GM13976 (cell line): ENCODE measurements around the gene TMPRSS11E.
"Not testable (repeated sequence)": the region's sequence is repeated elsewhere in the genome, so short reads cannot be mapped to it uniquely, and the experiment has no call there.

Experiments used
- DNase-seq: peaks from one replicate; pipeline ENCODE4 v3.0.0; 2012; ENCODE audit warnings: low spot score
- CTCF ChIP-seq: IDR thresholded peaks from 2 replicates; pipeline ENCODE4 v1.5.1; 2012; ENCODE audit warnings: borderline replicate concordance, mild to moderate bottlenecking; ENCODE audit not compliant: insufficient read depth; ENCODE audit errors: extremely low read depth, missing control alignments, control extremely low read depth
- in situ Hi-C: fragments of 300-500 bp; cut with MboI; formaldehyde crosslinking; loops from one replicate; pipeline ENCODE4 v1.12.0; 2022; ENCODE audit warnings: low sequenced_read_pairs, mixed read lengths, inconsistent platforms; ENCODE audit not compliant: unreplicated experiment

The TMPRSS11E gene, protein sequence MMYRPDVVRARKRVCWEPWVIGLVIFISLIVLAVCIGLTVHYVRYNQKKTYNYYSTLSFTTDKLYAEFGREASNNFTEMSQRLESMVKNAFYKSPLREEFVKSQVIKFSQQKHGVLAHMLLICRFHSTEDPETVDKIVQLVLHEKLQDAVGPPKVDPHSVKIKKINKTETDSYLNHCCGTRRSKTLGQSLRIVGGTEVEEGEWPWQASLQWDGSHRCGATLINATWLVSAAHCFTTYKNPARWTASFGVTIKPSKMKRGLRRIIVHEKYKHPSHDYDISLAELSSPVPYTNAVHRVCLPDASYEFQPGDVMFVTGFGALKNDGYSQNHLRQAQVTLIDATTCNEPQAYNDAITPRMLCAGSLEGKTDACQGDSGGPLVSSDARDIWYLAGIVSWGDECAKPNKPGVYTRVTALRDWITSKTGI

GRCh38 chr4:68447201-68447600 is at the start of gene TMPRSS11E:
TSS of gene TMPRSS11E (plus strand) at chr4:68447463. CDS start at chr4:68447513, 50 bp downstream.
- DNase-seq: no peak
- in situ Hi-C loops: no loop called here
- TF ChIP-seq CTCF: no peak

DNA sequence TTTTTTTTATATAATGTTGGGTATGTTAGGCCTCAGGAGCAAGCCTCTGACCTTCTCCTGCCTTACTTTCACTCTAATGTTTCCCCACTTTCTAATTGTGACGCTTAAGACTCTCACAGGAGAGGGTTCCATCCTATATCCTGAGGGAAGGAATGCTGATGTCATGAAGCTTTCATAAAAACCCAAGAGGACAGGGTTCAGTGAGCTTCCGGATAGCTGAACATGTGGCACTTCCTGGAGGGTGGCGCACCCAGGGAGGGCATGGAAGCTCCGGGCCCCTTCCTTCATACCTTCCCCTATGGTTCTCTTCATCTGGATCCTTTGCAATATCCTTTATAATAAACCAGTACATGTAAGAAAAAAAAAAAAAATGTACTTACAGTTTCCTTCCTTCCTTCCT is 48.0 kb upstream of the TMPRSS11E start:
- in situ Hi-C loops: no loop called here
- DNase-seq: no peak
- no peak for TF ChIP-seq CTCF

DNA sequence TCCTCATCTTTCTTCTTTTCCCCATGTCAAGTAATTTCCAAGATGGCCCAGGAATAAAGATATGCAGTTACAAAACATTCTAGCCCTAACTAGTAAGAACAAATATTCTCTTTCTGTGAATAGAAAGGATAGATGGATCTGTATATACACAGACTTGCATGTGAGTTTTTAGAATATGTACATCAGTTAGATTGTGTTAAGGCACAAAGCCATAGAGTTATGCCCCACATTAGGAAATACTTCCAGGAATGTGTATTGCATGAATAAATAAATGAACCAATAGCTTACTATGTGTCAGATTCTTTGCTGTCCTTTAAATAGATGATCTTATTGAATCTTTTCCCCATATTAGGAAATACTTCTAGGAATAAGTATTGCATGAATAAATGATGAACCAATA is 46.0 kb upstream of the TMPRSS11E start:
- in situ Hi-C loops: no loop called here
- DNase-seq: no peak
- TF ChIP-seq CTCF: no peak

DNA sequence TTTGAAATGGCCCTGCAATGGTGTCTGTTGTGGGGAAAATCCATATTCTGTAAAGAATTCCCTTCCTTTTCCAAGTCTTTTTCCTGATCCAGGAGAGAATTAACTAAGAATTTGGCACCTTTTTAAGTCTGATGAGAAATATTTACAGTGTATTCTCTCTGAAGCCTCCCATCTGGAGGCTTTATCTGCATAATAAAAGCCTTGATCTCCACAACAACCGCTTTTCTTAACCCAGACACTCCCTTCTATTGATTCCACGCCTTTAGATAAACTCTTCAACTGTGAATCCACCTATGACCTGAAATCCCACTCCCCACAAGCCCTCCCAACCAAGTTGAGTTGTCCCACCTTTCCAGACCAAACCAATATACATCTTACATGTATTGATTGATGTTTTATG is 43.1 kb upstream of the TMPRSS11E start:
- no peak for TF ChIP-seq CTCF
- no peak for DNase-seq
- in situ Hi-C loops: no loop called here

- in situ Hi-C loops, DNase-seq: not testable (repeated sequence)
Observed at GRCh38 chr4:68405718-68406478, 41.4 kb upstream of the TMPRSS11E start.

- no peak for DNase-seq
- no peak for TF ChIP-seq CTCF
- in situ Hi-C loops: no loop called here
Observed at GRCh38 chr4:68406479-68406859, 40.8 kb upstream of the TMPRSS11E start.

DNA sequence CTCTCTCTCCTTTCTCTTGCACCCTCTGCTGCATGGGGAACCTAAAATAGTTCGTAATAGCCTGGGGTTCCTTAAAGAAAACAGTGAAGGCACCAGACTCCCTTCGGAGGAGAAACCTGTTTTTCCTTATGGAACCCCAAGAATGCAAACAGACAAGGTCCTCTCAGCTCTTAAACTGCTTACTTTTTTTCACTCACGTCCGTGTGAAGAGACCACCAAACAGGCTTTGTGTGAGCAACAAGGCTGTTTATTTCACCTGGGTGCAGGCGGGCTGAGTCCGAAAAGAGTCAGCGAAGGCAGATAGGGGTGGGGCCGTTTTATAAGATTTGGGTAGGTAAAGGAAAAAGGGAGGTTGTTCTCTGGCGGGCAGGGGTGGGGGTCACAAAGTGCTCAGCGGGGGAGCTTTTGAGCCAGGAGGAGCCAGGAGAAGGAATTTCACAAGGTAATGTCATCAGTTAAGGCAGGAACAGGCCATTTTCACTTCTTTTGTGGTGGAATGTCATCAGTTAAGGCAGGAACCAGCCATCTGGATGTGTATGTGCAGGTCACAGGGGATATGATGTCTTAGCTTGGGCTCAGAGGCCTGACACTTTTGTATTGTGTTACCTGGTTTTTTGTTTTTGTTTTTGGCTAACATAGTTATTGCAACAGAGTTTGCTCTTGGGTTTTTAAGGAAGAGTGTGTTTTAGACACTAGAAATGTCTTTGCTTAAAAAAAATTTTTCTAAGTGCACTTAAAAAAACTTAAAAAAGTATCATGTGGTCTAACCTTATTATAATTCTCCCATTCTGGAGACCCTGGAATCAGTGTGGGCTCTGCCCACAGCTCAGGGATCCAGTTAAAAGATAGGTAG is 40.0 kb upstream of the TMPRSS11E start:
- DNase-seq, in situ Hi-C loops: not testable (repeated sequence)
